Panc1 (cell line): Measurements from ENCODE around the gene CHP1. TPM values are rescaled to one million over a fixed set of nuclear protein-coding genes. Genes with fewer than 3 reads are reported as not detected.
"Not testable (repeated sequence)": the region's sequence is repeated elsewhere in the genome, so short reads cannot be mapped to it uniquely, and the experiment has no call there.

ENCODE experiments used
- ATAC-seq: fragments of 200-7000 bp; cut with Tn5 transposase; 2 replicates; pipeline ENCODE4 v1.9.1; 2020; ENCODE audit warnings: mild to moderate bottlenecking, moderate library complexity
- BruUV-seq: library from RNA; stranded (reverse); fragments of 400-500 nt; replicated peaks from 2 replicates; lab custom pipeline; 2021; lab: Mats Ljungman, UMichigan
- CTCF ChIA-PET: fragments of 300-600 bp; sonication (Branson Sonifier 250); formaldehyde crosslinking; loops from one replicate; lab custom pipeline; 2022; ENCODE audit warnings: antibody characterized with exemption; lab: Charles Lee
- POLR2A ChIA-PET: fragments of 300-600 bp; sonication (Branson Sonifier 250); formaldehyde crosslinking; loops from one replicate; lab custom pipeline; 2022; ENCODE audit warnings: antibody characterized with exemption; lab: Charles Lee
- DNase-seq: peaks from one replicate; pipeline ENCODE4 v3.0.0-alpha.2; 2010; ENCODE audit warnings: low read depth, low spot score
- H3K27ac ChIP-seq: 2 replicates; pipeline ENCODE4 v1.5.1; 2011; ENCODE audit warnings: mild to moderate bottlenecking, low read length, inconsistent platforms
- H3K27me3 ChIP-seq: fragments of 200-500 bp; sonication (Bioruptor generic); 2 replicates; pipeline ENCODE4 v1.6.0; 2014; ENCODE audit warnings: low read length, inconsistent platforms; ENCODE audit not compliant: control insufficient read depth, insufficient read depth
- H3K36me3 ChIP-seq: fragments of 200-500 bp; sonication (Bioruptor generic); 2 replicates; pipeline ENCODE4 v1.5.1; 2014; ENCODE audit warnings: inconsistent platforms, mild to moderate bottlenecking, low read length, moderate library complexity; ENCODE audit not compliant: control insufficient read depth, insufficient read depth
- H3K4me1 ChIP-seq: 2 replicates; pipeline ENCODE4 v1.5.1; 2011; ENCODE audit warnings: inconsistent platforms, mild to moderate bottlenecking, low read length, moderate library complexity; ENCODE audit not compliant: control insufficient read depth, insufficient read depth
- H3K4me3 ChIP-seq, 2 experiments: 2 replicates each; pipeline ENCODE4 v1.5.1; 2011 to 2012; ENCODE audit warnings: low read depth in 2 of 2, low read length in 2 of 2, mild to moderate bottlenecking in 2 of 2, inconsistent platforms in 1 of 2, moderate library complexity in 1 of 2
- H3K9me3 ChIP-seq: fragments of 200-500 bp; sonication (Bioruptor generic); 2 replicates; pipeline ENCODE4 v1.5.1; 2014; ENCODE audit warnings: low read depth, mild to moderate bottlenecking, inconsistent platforms, low read length, moderate library complexity; ENCODE audit not compliant: control insufficient read depth, insufficient read depth
- POLR2AphosphoS5 ChIP-seq: IDR thresholded peaks from 2 replicates; pipeline ENCODE4 v1.6.1; 2012; ENCODE audit warnings: mild to moderate bottlenecking, low read depth, low read length, moderate library complexity
- SIN3A ChIP-seq: IDR thresholded peaks from 2 replicates; pipeline ENCODE4 v1.6.1; 2012; ENCODE audit warnings: low read depth, mild to moderate bottlenecking, low read length, moderate library complexity, borderline replicate concordance; ENCODE audit not compliant: insufficient read depth
- TCF7L2 ChIP-seq: IDR thresholded peaks from 2 replicates; pipeline ENCODE4 v1.6.1; 2011; ENCODE audit warnings: mild to moderate bottlenecking, low read depth, low read length, inconsistent platforms
- in situ Hi-C: cut with HindIII; loops from 2 replicates; pipeline ENCODE4 v1.10.0; 2016; ENCODE audit warnings: low sequenced_read_pairs, low pct_unique_long_range_greater_than_20kb
- intact Hi-C: fragments of 100-400 bp; cut with micrococcal nuclease; formaldehyde crosslinking; loops from one replicate; pipeline ENCODE4 v1.10.0; 2022; ENCODE audit not compliant: unreplicated experiment
- total RNA-seq: library from RNA; stranded (reverse); gene quantifications from one replicate; pipeline ENCODE4 v1.2.1, GENCODE V29; 2021; ENCODE audit not compliant: unreplicated experiment
- TF ChIP-seq, protein P1 (sequence below), 2 experiments: IDR thresholded peaks; 2 replicates each; pipeline ENCODE4 v1.6.1; 2011 to 2012; ENCODE audit warnings: low read depth in 2 of 2, control low read depth in 1 of 2, low read length in 1 of 2, mild to moderate bottlenecking in 1 of 2, moderate library complexity in 1 of 2; ENCODE audit not compliant: insufficient read depth in 1 of 2
- TF ChIP-seq, protein P2 (sequence below): fragments of 450-650 bp; IDR thresholded peaks from 2 replicates; pipeline ENCODE4 v1.5.1; 2017; ENCODE audit warnings: mild to moderate bottlenecking

The CHP1 gene
- total RNA-seq, 1 experiment from 2014 or later = 123 TPM

DNA sequence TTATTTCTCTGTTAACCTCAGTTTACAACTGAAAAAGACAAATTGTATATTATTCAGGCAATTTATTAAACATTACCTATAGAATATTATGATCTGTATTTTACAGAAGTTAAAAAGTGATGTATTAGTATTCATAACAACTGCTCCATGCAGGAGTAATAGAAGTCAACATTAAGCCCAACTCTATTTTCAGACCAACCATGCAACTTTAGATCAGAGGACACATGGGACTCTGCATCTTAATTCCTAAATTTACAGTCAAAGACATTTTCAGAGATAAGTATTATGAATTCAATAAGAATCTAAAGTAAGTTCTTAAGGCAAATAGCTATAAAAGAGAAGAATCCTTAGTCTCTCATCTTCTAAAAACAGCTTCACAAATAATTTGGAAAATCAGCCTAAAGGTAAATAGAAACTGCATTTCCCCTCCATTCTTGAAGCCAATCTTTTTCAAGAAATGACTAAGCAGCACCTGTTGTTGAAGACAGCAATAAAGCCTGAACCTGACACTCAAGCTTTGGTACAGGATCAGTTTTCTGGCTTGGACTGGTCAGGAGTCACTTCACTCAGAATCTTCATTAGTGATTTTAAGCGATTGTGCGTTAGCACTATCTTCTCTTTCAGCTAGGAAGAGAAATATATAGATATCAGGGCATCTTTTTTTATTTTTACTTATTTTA is 78.3 kb downstream of the CHP1 start:
- intact Hi-C loops = no loop called here
- no peaks in the 10 kb centered on the region for H3K27me3 ChIP-seq
- in situ Hi-C loops = no loop called here
- CTCF ChIA-PET = no interaction called here
- TF ChIP-seq SIN3A (no peak), POLR2AphosphoS5 (no peak), TCF7L2 (no peak)
- TF ChIP-seq, protein P1, sequence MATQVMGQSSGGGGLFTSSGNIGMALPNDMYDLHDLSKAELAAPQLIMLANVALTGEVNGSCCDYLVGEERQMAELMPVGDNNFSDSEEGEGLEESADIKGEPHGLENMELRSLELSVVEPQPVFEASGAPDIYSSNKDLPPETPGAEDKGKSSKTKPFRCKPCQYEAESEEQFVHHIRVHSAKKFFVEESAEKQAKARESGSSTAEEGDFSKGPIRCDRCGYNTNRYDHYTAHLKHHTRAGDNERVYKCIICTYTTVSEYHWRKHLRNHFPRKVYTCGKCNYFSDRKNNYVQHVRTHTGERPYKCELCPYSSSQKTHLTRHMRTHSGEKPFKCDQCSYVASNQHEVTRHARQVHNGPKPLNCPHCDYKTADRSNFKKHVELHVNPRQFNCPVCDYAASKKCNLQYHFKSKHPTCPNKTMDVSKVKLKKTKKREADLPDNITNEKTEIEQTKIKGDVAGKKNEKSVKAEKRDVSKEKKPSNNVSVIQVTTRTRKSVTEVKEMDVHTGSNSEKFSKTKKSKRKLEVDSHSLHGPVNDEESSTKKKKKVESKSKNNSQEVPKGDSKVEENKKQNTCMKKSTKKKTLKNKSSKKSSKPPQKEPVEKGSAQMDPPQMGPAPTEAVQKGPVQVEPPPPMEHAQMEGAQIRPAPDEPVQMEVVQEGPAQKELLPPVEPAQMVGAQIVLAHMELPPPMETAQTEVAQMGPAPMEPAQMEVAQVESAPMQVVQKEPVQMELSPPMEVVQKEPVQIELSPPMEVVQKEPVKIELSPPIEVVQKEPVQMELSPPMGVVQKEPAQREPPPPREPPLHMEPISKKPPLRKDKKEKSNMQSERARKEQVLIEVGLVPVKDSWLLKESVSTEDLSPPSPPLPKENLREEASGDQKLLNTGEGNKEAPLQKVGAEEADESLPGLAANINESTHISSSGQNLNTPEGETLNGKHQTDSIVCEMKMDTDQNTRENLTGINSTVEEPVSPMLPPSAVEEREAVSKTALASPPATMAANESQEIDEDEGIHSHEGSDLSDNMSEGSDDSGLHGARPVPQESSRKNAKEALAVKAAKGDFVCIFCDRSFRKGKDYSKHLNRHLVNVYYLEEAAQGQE (IDR thresholded peaks at IDR 0.05; ENCODE audit: insufficient read depth in 1 of 2, low read depth in 2 of 2, low read length in 1 of 2) = no peak
- TF ChIP-seq, protein P2, sequence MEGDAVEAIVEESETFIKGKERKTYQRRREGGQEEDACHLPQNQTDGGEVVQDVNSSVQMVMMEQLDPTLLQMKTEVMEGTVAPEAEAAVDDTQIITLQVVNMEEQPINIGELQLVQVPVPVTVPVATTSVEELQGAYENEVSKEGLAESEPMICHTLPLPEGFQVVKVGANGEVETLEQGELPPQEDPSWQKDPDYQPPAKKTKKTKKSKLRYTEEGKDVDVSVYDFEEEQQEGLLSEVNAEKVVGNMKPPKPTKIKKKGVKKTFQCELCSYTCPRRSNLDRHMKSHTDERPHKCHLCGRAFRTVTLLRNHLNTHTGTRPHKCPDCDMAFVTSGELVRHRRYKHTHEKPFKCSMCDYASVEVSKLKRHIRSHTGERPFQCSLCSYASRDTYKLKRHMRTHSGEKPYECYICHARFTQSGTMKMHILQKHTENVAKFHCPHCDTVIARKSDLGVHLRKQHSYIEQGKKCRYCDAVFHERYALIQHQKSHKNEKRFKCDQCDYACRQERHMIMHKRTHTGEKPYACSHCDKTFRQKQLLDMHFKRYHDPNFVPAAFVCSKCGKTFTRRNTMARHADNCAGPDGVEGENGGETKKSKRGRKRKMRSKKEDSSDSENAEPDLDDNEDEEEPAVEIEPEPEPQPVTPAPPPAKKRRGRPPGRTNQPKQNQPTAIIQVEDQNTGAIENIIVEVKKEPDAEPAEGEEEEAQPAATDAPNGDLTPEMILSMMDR = no peak
- no peaks in the 10 kb centered on the region for H3K4me1 ChIP-seq
- H3K27ac ChIP-seq = no peak overlapping the region
- ATAC-seq = no peak
- POLR2A ChIA-PET = no interaction called here
- DNase-seq = no peak
- no peaks in the 10 kb centered on the region for H3K9me3 ChIP-seq
- no peak overlapping the region for H3K4me3 ChIP-seq
- peaks cover 8% of the 10 kb centered on the region; the same call in 1 of the 2 replicates for H3K36me3 ChIP-seq
- no TSS peak for BruUV-seq

DNA sequence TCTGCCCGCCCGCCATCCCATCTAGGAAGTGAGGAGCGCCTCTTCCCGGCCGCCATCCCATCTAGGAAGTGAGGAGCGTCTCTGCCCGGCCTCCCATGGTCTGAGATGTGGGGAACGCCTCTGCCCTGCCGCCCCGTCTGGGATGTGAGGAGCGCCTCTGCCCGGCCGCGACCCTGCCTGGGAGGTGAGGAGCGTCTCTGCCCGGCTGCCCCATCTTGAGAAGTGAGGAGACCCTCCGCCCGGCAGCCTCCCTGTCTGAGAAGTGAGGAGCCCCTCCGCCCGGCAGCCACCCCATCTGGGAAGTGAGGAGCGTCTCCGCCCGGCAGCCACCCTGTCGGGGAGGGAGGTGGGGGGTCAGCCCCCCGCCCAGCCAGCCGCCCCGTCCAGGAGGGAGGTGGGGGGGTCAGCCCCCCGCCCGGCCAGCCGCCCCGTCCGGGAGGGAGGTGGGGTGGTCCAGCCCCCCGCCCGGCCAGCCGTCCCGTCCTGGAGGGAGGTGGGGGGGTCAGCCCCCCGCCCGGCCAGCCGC is 89.8 kb downstream of the CHP1 start:
- H3K4me3 ChIP-seq, BruUV-seq, H3K4me1 ChIP-seq, H3K9me3 ChIP-seq, in situ Hi-C loops, intact Hi-C loops, H3K27ac ChIP-seq, H3K27me3 ChIP-seq, DNase-seq, H3K36me3 ChIP-seq, CTCF ChIA-PET, ATAC-seq, POLR2A ChIA-PET: not testable (repeated sequence)

DNA sequence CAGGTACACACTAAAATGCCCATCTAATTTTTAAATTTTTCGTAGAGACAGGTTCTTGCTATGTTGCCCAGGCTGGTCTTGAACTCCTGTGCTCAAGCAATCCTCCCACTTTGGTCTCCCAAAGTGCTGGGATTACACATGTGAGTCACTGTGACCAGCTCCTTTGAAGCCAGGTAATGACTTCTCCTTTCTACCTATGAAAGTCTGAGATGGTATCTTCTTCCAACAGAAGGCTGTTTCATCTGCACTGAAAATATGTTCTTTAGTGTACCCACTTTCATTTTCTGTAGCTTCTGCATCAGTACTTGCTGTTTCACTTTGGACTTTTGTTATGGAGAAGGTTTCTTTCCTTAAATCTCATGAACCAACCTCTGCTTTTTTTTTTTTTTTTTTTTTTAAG is 92.5 kb downstream of the CHP1 start:
- peaks cover 2% of the 10 kb centered on the region; the same call in 1 of the 2 replicates for H3K36me3 ChIP-seq
- intact Hi-C loops (no loop called here), in situ Hi-C loops (no loop called here)
- DNase-seq = no peak
- POLR2A ChIA-PET = interaction anchor here (0.7 kb wide), 2 partner anchors 82 to 86 kb away, joined by 10 to 12 read pairs; no protein-coding TSS in a partner anchor
- no peaks in the 10 kb centered on the region for H3K9me3 ChIP-seq
- TF ChIP-seq, protein P2 = no peak
- no TSS peak for BruUV-seq
- CTCF ChIA-PET = no interaction called here
- H3K27me3 ChIP-seq = no peaks in the 10 kb centered on the region
- ATAC-seq = no peak
- no peak overlapping the region for H3K27ac ChIP-seq
- H3K4me1 ChIP-seq = no peaks in the 10 kb centered on the region
- no peak overlapping the region for H3K4me3 ChIP-seq
